GM19025 (cell line): ENCODE measurements around the gene EGLN3.

Experiments used
- ATAC-seq: cut with Tn5 transposase; IDR thresholded peaks from one replicate; pipeline ENCODE4 v1.9.1; 2021; ENCODE audit warnings: mild to moderate bottlenecking, low read depth, moderate library complexity; ENCODE audit not compliant: unreplicated experiment

The EGLN3 gene

GRCh38 chr14:33916663-33917565, 34.0 kb downstream of the EGLN3 start:
- no peak for ATAC-seq

- ATAC-seq, result no peak
Measured at GRCh38 chr14:33915682-33916081, 35.2 kb downstream of the EGLN3 start.

- no peak for ATAC-seq
Measured at GRCh38 chr14:33914676-33915516, 36.0 kb downstream of the EGLN3 start.

GRCh38 chr14:33911046-33911445, 39.8 kb downstream of the EGLN3 start:
- ATAC-seq, result no peak

- ATAC-seq, result no peak
Measured at GRCh38 chr14:33910435-33910834, 40.4 kb downstream of the EGLN3 start.

GRCh38 chr14:33909380-33910084, 41.3 kb downstream of the EGLN3 start:
- no peak for ATAC-seq

GRCh38 chr14:33908540-33909223, 42.2 kb downstream of the EGLN3 start:
- no peak for ATAC-seq

GRCh38 chr14:33906968-33907367, 43.9 kb downstream of the EGLN3 start:
- ATAC-seq, result no peak

GRCh38 chr14:33904609-33905008, 46.3 kb downstream of the EGLN3 start:
- ATAC-seq, result no peak

GRCh38 chr14:33903369-33903768, 47.5 kb downstream of the EGLN3 start:
- no peak for ATAC-seq

- no peak for ATAC-seq
Measured at GRCh38 chr14:33902363-33902762, 48.5 kb downstream of the EGLN3 start.

- no peak for ATAC-seq
Measured at GRCh38 chr14:33901426-33902155, 49.3 kb downstream of the EGLN3 start.

GRCh38 chr14:33900706-33901105, 50.2 kb downstream of the EGLN3 start:
- no peak for ATAC-seq

- no peak for ATAC-seq
Measured at GRCh38 chr14:33899723-33900341, 51.0 kb downstream of the EGLN3 start.

- ATAC-seq, result no peak
Measured at GRCh38 chr14:33897878-33898535, 52.9 kb downstream of the EGLN3 start.

- no peak for ATAC-seq
Measured at GRCh38 chr14:33897382-33897781, 53.5 kb downstream of the EGLN3 start.

GRCh38 chr14:33894339-33894738, 56.5 kb downstream of the EGLN3 start:
- no peak for ATAC-seq

GRCh38 chr14:33891700-33892099, 59.2 kb downstream of the EGLN3 start:
- ATAC-seq, result no peak

GRCh38 chr14:33884916-33885315, 66.0 kb downstream of the EGLN3 start:
- no peak for ATAC-seq
